Measurements from ENCODE around the gene PSMD12. TPM values are rescaled to one million over a fixed set of nuclear protein-coding genes. Genes with fewer than 3 reads are reported as not detected.

PSMD12 gene
- total and polyA plus RNA-seq, 9 of the 15 experiments (the other 6 are each of a cell fraction or from before 2014, with no cell fraction given) = 36.6 to 150 (median 65.5) TPM

GRCh38 chr17:67374329-67375053 is 8.1 kb upstream of the PSMD12 start (continued):
- no peak for TF ChIP-seq E2F8 (IDR thresholded peaks at IDR 0.05; ENCODE audit: low read depth, partially characterized antibody)
- TF ChIP-seq PATZ1 (CRISPR knock-in tag; IDR thresholded peaks at IDR 0.05; ENCODE audit: borderline replicate concordance) = no peak
- no peak for TF ChIP-seq TFE3 (CRISPR knock-in tag; IDR thresholded peaks at IDR 0.05)
- no peak for TF ChIP-seq NONO (IDR thresholded peaks at IDR 0.05; ENCODE audit: low read depth in 2 of 2, low read length in 1 of 2)
- TF ChIP-seq RAD51 (IDR thresholded peaks at IDR 0.05; ENCODE audit: borderline replicate concordance, low read depth) = no peak
- no peak for TF ChIP-seq ZNF586 (CRISPR knock-in tag; conservative IDR thresholded peaks at IDR 0.05)
- TF ChIP-seq WHSC1 (IDR thresholded peaks at IDR 0.05; ENCODE audit: low read length) = no peak
- no peak for TF ChIP-seq SP2 (IDR thresholded peaks at IDR 0.05; ENCODE audit: extremely low read depth, low read depth, low read length, poor library complexity, severe bottlenecking)
- TF ChIP-seq ATF6 (CRISPR knock-in tag; IDR thresholded peaks at IDR 0.05) = no peak
- TF ChIP-seq ETS1 (conservative IDR thresholded peaks at IDR 0.05; ENCODE audit: control insufficient read depth, low read depth, low read length) = no peak
- TF ChIP-seq MAFF (IDR thresholded peaks at IDR 0.05; ENCODE audit: low read length) = peak; percentile 58; the same call in 1 of the 2 replicates
- no peak for TF ChIP-seq MCM7 (IDR thresholded peaks at IDR 0.05)
- no peak for TF ChIP-seq BRF2 (IDR thresholded peaks at IDR 0.05; ENCODE audit: borderline replicate concordance, insufficient read depth, insufficient read length)

All from K562 (cell line).